Peyer's patch (tissue), 4 donors: ENCODE results near the gene DGKI. TPM values are rescaled to one million over a fixed set of nuclear protein-coding genes. Genes with fewer than 3 reads are reported as not detected.

Source experiments
- DNase-seq, 3 donors: peaks; one replicate each; pipeline ENCODE4 v3.0.0-alpha.2; 2017 to 2019
- H3K27ac ChIP-seq, 4 donors: fragments of 200-600 bp; sonication (generic); one replicate each; pipeline ENCODE4 v1.5.1; 2016 to 2019
- H3K27me3 ChIP-seq, 2 donors: fragments of 200-600 bp; sonication (generic); one replicate each; pipeline ENCODE4 v1.5.1; 2019
- H3K36me3 ChIP-seq, 3 donors: fragments of 200-600 bp; sonication (generic); one replicate each; pipeline ENCODE4 v1.5.1; 2016 to 2019
- H3K4me1 ChIP-seq, 4 donors: fragments of 200-600 bp; sonication (generic); one replicate each; pipeline ENCODE4 v1.5.1; 2016 to 2019
- H3K4me3 ChIP-seq, 4 donors: fragments of 200-600 bp; sonication (generic); 1 replicate in 3 of 4; 2 replicates in 1 of 4; pipeline ENCODE4 v1.5.1; 2016 to 2019; ENCODE audit warnings: mild to moderate bottlenecking in 1 of 4
- H3K9me3 ChIP-seq, 4 donors: fragments of 200-600 bp; sonication (generic); one replicate each; pipeline ENCODE4 v1.5.1; 2016 to 2019; ENCODE audit warnings: mild to moderate bottlenecking in 1 of 4
- POLR2A ChIP-seq, 2 donors: fragments of 450-650 bp; IDR thresholded peaks; one replicate each; pipeline ENCODE4 v1.5.1; 2017; ENCODE audit warnings: antibody characterized with exemption in 2 of 2, mild to moderate bottlenecking in 2 of 2, moderate library complexity in 2 of 2
- total RNA-seq, 4 donors: library from RNA; depleted of rRNA; stranded (reverse); fragments of >200 nt; gene quantifications; one replicate each; pipeline ENCODE4 v1.1.0, GENCODE V29; 2016
- TF ChIP-seq, protein P1 (sequence below), 6 experiments: fragments of 450-650 bp in 4 of 6; fragments of 200-600 bp in 2 of 6; sonication (generic) in 1 of 6; IDR thresholded peaks; one replicate each; pipeline ENCODE4 v1.5.1; 2017 to 2019; ENCODE audit warnings: antibody characterized with exemption in 6 of 6, mild to moderate bottlenecking in 3 of 6, moderate library complexity in 1 of 6

Gene DGKI
- total RNA-seq, 4 donors from 2014 or later: 0.19 to 0.40 (median 0.35) TPM; not detected in 1

DNA sequence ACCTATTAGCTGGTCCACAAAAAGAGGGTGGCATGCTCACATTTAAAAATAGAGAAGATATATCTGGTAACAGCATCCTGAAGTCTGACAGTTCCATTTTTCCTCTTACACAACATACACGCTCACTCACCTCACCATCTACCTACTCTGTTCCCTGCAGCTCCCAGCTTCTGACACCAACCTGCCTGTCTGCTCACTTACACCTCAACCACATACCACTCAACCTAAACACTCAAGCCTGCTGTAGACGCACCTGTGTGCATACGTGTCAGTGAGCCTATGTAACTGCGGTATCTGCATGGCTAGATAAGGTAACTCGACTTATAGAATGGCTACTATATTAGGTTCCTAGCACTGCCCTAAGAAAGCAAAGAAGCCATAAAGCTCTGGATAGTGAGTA, 174.9 kb downstream of the DGKI start:
- no peak for DNase-seq
- no peaks in the 10 kb centered on the region for H3K27me3 ChIP-seq
- no peaks in the 10 kb centered on the region for H3K36me3 ChIP-seq
- H3K4me1 ChIP-seq: no peaks in the 10 kb centered on the region
- no peak overlapping the region for H3K4me3 ChIP-seq
- H3K9me3 ChIP-seq: no peaks in the 10 kb centered on the region
- H3K27ac ChIP-seq: no peak overlapping the region
- TF ChIP-seq, protein P1, sequence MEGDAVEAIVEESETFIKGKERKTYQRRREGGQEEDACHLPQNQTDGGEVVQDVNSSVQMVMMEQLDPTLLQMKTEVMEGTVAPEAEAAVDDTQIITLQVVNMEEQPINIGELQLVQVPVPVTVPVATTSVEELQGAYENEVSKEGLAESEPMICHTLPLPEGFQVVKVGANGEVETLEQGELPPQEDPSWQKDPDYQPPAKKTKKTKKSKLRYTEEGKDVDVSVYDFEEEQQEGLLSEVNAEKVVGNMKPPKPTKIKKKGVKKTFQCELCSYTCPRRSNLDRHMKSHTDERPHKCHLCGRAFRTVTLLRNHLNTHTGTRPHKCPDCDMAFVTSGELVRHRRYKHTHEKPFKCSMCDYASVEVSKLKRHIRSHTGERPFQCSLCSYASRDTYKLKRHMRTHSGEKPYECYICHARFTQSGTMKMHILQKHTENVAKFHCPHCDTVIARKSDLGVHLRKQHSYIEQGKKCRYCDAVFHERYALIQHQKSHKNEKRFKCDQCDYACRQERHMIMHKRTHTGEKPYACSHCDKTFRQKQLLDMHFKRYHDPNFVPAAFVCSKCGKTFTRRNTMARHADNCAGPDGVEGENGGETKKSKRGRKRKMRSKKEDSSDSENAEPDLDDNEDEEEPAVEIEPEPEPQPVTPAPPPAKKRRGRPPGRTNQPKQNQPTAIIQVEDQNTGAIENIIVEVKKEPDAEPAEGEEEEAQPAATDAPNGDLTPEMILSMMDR (IDR thresholded peaks at IDR 0.05): no peak
- TF ChIP-seq POLR2A (IDR thresholded peaks at IDR 0.05): no peak

DNA sequence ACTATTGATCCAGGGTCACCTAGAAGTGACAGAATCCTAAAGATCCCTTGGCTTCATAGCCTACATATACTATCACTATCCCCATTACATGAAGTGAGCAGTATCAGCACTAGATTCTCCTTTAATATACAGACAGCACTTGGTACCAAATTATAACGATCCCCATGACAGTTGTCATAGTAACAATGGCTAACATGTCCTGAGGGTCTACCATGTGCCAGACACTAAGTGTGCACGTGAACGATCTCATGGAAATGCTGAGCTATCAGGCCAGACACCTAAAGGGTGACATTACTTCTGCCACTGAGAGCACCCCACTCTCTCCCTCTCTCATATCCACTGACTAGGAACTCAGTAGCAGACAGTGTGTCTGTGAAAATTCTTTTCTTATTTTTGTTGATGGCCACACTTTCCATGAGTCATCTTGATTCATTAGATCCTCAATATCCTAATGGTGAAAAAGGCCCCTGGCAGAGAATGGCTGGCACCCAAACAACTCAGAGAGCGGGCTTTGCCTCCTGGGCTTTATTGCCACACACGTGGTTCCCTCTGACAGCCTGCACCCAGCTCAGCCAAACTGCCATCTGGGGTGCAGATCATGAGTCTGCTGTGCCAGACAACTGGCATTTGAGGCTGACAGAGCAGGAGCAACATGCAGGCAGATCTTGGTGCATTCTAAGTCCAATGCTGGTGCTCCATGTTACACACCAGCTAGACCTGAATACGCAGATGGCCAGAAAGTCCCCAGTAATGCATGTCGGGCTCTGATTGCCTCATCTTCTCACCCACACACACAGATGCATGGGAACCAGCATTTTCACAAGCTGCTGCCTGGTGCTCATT, 176.3 kb downstream of the DGKI start:
- Histone ChIP-seq H3K36me3 (no peaks in the 10 kb centered on the region), H3K9me3 (no peaks in the 10 kb centered on the region), H3K27me3 (no peaks in the 10 kb centered on the region), H3K4me3 (no peak overlapping the region), H3K4me1 (no peaks in the 10 kb centered on the region), H3K27ac (no peak overlapping the region)
- TF ChIP-seq, protein P1 (IDR thresholded peaks at IDR 0.05): no peak
- TF ChIP-seq POLR2A (IDR thresholded peaks at IDR 0.05): no peak
- DNase-seq: no peak

DNA sequence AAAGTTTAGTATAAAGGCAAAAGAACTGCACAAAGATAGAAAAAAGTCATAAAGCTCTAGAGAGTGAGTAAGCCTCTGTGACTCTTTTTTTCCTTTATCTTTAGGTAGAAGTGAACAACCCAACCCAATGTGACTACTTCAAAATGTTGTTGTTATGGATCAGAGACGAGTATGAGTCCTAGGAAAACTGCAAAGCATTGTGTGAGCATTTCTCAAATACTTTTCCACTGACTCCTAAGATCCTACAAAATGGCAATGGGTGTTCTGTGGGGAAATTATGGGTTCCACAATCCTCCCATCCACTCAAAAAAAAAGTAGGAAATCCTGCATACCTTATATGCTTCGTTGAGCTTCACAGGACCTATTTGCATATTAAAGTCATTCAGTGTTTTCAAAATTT, 177.1 kb downstream of the DGKI start:
- no peak for DNase-seq
- H3K36me3 ChIP-seq: no peaks in the 10 kb centered on the region
- H3K27me3 ChIP-seq: no peaks in the 10 kb centered on the region
- no peaks in the 10 kb centered on the region for H3K9me3 ChIP-seq
- no peak overlapping the region for H3K27ac ChIP-seq
- TF ChIP-seq, protein P1 (IDR thresholded peaks at IDR 0.05): no peak
- TF ChIP-seq POLR2A (IDR thresholded peaks at IDR 0.05): no peak
- H3K4me1 ChIP-seq: no peaks in the 10 kb centered on the region
- H3K4me3 ChIP-seq: no peak overlapping the region

DNA sequence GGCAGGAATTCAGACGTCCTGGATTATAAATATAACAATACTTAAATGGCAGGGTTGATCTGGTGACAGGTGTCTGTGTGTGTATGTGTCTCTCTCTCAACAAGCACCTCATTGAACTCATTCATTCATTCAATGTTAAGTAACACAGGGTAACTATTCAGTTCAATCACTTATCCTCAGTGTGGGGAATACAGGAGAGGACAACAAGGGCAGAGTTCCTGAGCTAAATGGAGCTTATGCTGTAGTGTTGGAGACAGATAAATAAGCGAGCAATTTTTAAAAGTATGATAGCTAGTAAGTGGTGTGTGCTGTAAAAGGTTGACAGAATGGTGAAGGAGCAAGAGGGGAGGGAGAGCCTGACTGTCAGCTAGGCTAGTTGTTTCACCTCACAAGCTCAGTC, 178.4 kb downstream of the DGKI start:
- no peaks in the 10 kb centered on the region for H3K27me3 ChIP-seq
- no peaks in the 10 kb centered on the region for H3K9me3 ChIP-seq
- H3K4me1 ChIP-seq: no peaks in the 10 kb centered on the region
- no peak overlapping the region for H3K27ac ChIP-seq
- no peak for DNase-seq
- H3K4me3 ChIP-seq: no peak overlapping the region
- no peak for TF ChIP-seq POLR2A (IDR thresholded peaks at IDR 0.05)
- TF ChIP-seq, protein P1 (IDR thresholded peaks at IDR 0.05): no peak
- H3K36me3 ChIP-seq: no peaks in the 10 kb centered on the region

DNA sequence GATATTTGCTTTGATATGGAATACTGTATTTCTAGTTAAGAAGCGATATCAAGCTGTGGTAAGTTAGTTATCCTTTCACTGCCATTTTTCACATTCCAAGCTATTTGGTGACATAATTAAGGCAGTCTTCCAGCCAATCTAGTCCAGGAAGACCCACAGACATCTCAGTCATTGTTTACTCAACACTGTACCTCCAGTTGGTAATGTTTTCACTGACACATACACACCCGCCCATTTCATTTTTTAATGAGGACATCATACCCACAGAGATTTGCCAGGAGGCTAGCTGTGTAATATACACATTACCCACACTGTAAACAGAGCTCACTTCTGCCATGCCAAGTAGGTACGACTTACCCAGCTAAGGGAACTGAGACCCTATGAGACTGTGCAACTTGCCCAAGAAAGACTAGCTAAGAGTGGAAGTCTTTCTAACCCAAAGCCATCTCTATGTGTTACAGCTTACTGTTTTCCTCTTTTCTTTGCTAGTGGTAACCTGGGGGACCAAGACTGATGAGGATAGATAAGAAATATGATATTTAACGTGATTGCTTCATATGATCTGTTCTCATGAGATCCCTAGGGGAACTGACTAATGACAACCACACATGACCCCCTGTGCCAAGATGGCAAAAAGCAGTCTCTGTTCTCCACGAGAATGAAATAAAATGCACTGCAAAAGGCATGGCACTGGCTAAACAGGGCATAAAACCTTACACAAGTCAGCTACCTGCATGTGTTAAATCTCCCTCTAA, 179.0 kb downstream of the DGKI start:
- H3K27ac ChIP-seq: no peak overlapping the region
- H3K36me3 ChIP-seq: no peaks in the 10 kb centered on the region
- H3K4me1 ChIP-seq: no peaks in the 10 kb centered on the region
- H3K9me3 ChIP-seq: no peaks in the 10 kb centered on the region
- H3K4me3 ChIP-seq: no peak overlapping the region
- no peak for DNase-seq
- TF ChIP-seq, protein P1 (IDR thresholded peaks at IDR 0.05): no peak
- TF ChIP-seq POLR2A (IDR thresholded peaks at IDR 0.05): no peak
- H3K27me3 ChIP-seq: no peaks in the 10 kb centered on the region
